ENCODE data around the gene FOXO3. TPM values are rescaled to one million over a fixed set of nuclear protein-coding genes. Genes with fewer than 3 reads are reported as not detected.
"Not testable (repeated sequence)": the region's sequence is repeated elsewhere in the genome, so short reads cannot be mapped to it uniquely, and the experiment has no call there.

FOXO3 gene
- total and polyA plus RNA-seq, 7 donors: 13.8 to 84.7 (median 66.4) TPM

GRCh38 chr6:108656836-108657235, 96.1 kb downstream of the FOXO3 start:
- no peaks in the 10 kb centered on the region for H3K27me3 ChIP-seq
- no peak overlapping the region for H3K4me3 ChIP-seq
- 16 to 61% methylated on average over 2 of the region's 2 CpGs for whole genome bisulfite sequencing, 2 donors
- DNase-seq: no peak
- no peaks in the 10 kb centered on the region for H3K9me3 ChIP-seq
- no peak for TF ChIP-seq POLR2AphosphoS5 (IDR thresholded peaks at IDR 0.05)
- TF ChIP-seq EP300 (IDR thresholded peaks at IDR 0.05): no peak
- TF ChIP-seq CTCF (IDR thresholded peaks at IDR 0.05): no peak
- intact Hi-C loops (cut with DNase I): no loop called here
- peaks cover 0 to 83% (median 74%) of the 10 kb centered on the region in 4 donors for H3K4me1 ChIP-seq
- H3K27ac ChIP-seq: peak overlapping the region; percentile 69 to 87 (median 84)
- no peaks in the 10 kb centered on the region for H3K36me3 ChIP-seq

GRCh38 chr6:108658174-108658573, 97.5 kb downstream of the FOXO3 start:
- TF ChIP-seq EP300 (IDR thresholded peaks at IDR 0.05) (no peak), CTCF (IDR thresholded peaks at IDR 0.05) (no peak), POLR2A (IDR thresholded peaks at IDR 0.05) (no peak), POLR2AphosphoS5 (IDR thresholded peaks at IDR 0.05) (no peak)
- H3K4me3 ChIP-seq: no peak overlapping the region
- no peaks in the 10 kb centered on the region for H3K9me3 ChIP-seq
- H3K36me3 ChIP-seq: no peaks in the 10 kb centered on the region
- no peaks in the 10 kb centered on the region for H3K27me3 ChIP-seq
- no peak for DNase-seq
- 89 to 92% methylated on average over 2 of the region's 2 CpGs for WGBS, 2 donors
- intact Hi-C loops (cut with DNase I): no loop called here
- H3K27ac ChIP-seq: peak overlapping the region in 3 of 4 donors; percentile 21 to 87 (median 82)
- peaks cover 0 to 79% (median 64%) of the 10 kb centered on the region in 4 donors for H3K4me1 ChIP-seq

GRCh38 chr6:108658785-108659184, 98.1 kb downstream of the FOXO3 start:
- H3K27ac ChIP-seq; H3K4me3 ChIP-seq; intact Hi-C loops (cut with DNase I); H3K9me3 ChIP-seq; H3K27me3 ChIP-seq; H3K36me3 ChIP-seq; DNase-seq: not testable (repeated sequence)
- WGBS, 2 donors: 94 to 96% methylated on average over 4 of the region's 4 CpGs
- H3K4me1 ChIP-seq: peaks cover 0 to 73% (median 58%) of the 10 kb centered on the region in 4 donors

- intact Hi-C loops (cut with DNase I): no loop called here
- Histone ChIP-seq H3K27me3 (no peaks in the 10 kb centered on the region), H3K36me3 (peaks cover 0 to 12% (median 5%) of the 10 kb centered on the region in 4 donors), H3K4me1 (peaks cover 0 to 58% (median 43%) of the 10 kb centered on the region in 4 donors), H3K4me3 (no peak overlapping the region), H3K9me3 (no peaks in the 10 kb centered on the region), H3K27ac (no peak overlapping the region)
- TF ChIP-seq POLR2A (IDR thresholded peaks at IDR 0.05) (no peak), POLR2AphosphoS5 (IDR thresholded peaks at IDR 0.05) (no peak), EP300 (IDR thresholded peaks at IDR 0.05) (no peak), CTCF (IDR thresholded peaks at IDR 0.05) (no peak)
- no peak for DNase-seq
- WGBS, 2 donors: 76 to 86% methylated on average over 4 of the region's 4 CpGs
Observed at GRCh38 chr6:108660251-108660650, 99.5 kb downstream of the FOXO3 start.

- Histone ChIP-seq H3K4me3 (no peak overlapping the region), H3K27ac (no peak overlapping the region), H3K27me3 (no peaks in the 10 kb centered on the region), H3K36me3 (peaks cover 0 to 13% (median 8%) of the 10 kb centered on the region in 4 donors), H3K9me3 (no peaks in the 10 kb centered on the region), H3K4me1 (peaks cover 0 to 47% (median 34%) of the 10 kb centered on the region in 4 donors)
- WGBS, 2 donors: 23 to 58% methylated on average over 1 of the region's 1 CpG
- DNase-seq: no peak
- intact Hi-C loops (cut with DNase I): no loop called here
- TF ChIP-seq EP300 (IDR thresholded peaks at IDR 0.05) (no peak), POLR2A (IDR thresholded peaks at IDR 0.05) (no peak), CTCF (IDR thresholded peaks at IDR 0.05) (no peak), POLR2AphosphoS5 (IDR thresholded peaks at IDR 0.05) (no peak)
Observed at GRCh38 chr6:108661430-108661829, 100.7 kb downstream of the FOXO3 start.
